GM18870 (cell line): ENCODE measurements around the gene UBE3B.

Experiments
- ATAC-seq: cut with Tn5 transposase; IDR thresholded peaks from one replicate; pipeline ENCODE4 v1.9.1; 2021; ENCODE audit warnings: moderate library complexity; ENCODE audit not compliant: unreplicated experiment

Gene UBE3B

DNA sequence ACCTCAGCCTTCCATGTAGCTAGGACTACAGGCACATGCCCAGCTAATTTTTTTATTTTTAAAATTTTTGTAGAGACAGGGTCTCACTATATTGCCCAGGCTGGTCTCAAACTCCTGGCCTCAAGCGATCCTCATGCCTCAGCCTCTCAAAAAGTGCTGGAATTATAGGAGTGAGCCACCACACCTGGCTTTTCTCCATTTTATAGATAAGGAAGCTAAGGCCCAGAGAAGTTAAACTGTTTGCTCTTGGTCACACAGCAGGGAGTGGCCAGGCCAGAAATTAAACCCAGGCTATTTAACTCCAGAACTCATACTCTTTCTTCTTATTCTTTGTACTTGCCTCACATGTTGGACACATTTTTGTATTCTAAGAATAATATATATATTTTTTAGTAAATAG is 16.5 kb downstream of the UBE3B start:
- ATAC-seq, result no peak

DNA sequence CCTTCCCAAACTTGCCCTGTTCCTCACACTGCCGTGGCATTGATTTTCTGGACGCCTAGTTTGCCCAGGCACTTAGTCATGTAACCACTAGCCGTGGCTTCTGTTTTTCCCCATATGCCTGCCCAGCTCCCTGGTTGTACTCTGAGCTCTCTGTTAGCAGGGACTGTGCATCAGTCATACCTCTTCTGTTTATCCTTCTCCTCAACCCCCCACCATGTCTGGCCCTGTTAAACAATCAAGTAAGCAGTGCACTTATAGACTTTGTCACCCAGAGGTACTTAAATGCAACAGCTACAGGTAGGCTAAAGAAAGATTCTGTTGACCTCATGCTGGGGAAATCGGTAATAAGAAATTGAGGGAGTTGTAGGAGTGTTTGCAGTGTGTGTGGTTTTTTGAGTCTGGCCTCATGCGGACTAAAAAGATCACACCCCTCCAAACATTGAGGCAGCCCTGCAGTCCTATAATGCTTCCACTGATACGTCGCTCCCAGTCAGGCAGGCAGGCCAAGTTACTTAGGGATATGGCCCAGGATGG is 17.0 kb downstream of the UBE3B start:
- ATAC-seq, result no peak

DNA sequence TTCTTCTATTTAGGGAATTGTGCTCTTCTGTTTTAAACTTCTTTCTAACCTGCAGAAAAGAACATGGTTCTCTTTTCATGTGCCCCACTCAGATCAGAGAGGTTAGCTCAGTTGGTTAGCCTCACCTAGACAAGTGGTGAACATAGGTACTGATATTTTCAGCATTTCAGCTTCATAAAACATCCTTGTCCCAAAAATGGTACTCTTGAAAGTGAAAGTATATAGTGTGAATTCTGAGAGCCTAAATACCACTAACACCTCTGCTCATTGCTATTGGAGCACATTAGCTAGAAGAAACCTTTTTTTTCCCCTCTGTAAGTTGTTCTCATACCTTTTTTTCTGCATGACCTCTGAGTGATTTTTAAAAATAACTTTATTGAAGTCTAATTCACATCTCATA is 17.6 kb downstream of the UBE3B start:
- ATAC-seq, result no peak

DNA sequence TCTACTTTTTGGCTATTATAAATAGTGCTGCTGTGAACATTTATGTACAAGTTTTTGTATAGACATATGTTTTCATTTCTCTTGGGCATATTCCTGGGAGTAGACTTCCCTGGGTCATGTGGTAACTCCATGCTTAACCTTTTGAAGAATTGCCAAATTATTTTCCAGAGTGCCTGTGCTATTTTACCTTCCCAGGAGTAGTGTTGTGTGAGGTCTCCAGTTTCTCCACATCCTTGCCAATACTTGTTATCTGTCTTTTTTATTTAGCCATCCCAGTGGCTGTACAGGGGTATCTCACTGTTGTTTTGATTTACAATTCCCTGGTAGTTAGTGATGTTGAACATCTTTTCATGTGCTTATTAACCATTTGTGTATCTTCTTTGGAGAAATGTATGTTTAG is 18.9 kb downstream of the UBE3B start:
- no peak for ATAC-seq

DNA sequence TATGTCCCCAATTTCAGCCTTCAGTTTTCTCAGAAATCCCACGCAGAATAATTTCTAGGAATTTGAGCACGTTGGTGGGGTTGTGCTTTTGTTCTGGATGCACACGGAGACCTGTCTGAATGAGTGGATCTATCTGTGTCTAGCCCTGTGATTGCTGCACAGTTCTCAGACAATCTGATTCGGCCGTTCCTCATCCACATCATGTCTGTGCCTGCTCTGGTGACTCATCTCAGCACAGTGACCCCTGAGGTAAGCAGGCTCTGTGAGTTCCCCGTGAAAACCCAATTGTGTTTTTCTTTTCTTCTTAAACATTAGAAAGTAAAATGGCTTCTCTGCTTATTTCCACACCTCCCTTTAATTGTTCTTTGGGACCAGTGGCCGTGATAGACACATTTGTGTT is 20.2 kb downstream of the UBE3B start:
- no peak for ATAC-seq

DNA sequence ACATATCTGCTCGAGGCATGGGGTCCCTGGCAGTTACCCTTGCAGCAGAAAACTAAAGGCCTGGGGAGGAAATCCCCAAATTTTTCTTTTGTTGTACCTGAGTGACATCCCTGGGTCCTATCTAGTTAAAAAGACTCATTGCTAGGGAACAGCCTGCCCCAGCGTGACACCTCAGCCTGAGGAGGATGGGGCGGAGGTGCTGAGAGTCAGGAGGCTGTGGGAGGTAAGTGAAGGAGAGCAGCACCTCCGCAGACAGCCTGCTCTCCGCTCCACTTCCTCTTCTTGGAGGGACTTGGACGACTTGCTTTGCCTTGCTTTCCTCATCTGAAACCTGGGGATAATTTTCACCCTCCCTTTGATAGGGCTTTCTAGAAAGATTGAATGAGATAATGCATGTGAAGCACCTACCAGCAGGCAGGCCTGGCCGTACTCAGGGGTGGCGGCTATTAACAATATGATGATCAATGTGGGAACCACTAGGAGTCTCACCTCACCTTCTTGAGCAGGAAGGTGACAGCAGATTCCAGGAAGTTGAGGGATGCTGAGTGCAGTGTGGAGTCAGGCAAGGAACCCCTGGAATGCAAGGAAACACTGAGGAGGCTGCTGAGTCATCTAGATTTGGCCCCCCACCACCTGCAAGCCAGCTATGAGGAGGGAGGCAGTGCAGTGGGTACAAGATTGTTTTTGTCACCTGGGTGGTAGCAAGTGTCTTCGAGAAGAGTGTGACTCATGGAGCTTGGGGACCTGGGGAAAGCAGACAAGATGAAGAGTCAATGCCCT is 23.2 kb downstream of the UBE3B start:
- no peak for ATAC-seq

DNA sequence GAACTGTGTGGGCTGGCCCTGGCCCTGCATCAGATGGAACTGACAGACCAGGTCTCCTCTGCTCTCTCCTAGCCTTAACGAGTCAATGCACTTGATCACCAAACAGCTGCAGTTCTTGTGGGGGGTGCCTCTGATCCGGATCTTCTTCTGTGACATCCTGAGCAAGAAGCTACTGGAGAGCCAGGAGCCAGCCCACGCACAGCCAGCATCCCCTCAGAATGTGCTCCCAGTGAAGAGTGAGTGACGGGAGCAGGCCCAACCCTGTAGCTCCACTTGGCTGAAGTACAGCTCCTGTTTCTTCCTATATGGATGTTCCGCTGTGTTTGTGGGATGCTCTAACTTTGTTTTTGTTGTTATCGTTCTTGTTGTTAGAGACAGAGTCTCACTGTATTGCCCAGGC is 23.9 kb downstream of the UBE3B start:
- no peak for ATAC-seq

DNA sequence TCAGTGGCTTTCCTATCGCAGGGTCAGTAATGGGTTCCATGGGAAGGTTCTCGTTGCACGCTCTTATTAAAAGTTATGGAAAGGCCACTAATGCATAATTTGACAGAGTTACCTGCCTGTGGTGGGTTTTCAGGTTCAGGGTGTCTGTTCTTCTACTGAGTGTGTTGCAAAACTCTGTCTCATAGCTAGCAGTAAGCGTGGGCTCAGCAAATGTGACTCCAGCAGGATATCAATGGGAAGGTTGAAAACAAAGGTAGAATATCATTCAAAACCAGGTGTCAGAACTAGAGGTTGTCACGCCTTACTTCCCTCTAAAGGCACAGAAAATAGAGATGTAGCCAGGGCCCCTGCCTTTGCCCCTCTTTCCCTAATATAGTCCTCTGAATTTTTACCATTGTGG is 24.9 kb downstream of the UBE3B start:
- ATAC-seq, result no peak

DNA sequence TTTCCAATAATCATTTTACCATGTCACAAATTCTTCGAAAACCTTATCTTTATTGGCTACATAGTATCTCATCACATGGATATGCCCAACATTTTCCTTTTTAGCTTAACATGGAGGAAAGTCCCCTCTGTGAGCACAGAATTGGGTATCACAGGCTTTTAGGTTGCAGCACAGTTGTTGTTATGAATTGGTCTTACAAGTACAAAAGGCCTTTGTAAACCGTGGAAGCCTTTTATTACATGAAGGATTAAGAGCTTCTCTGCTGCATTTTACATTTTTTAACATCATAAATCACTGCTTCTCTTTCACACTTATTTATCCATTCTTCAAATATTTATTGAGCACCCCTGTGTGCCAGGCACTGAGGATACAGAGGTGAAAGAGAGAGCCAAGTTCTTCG is 26.2 kb downstream of the UBE3B start:
- ATAC-seq, result no peak

DNA sequence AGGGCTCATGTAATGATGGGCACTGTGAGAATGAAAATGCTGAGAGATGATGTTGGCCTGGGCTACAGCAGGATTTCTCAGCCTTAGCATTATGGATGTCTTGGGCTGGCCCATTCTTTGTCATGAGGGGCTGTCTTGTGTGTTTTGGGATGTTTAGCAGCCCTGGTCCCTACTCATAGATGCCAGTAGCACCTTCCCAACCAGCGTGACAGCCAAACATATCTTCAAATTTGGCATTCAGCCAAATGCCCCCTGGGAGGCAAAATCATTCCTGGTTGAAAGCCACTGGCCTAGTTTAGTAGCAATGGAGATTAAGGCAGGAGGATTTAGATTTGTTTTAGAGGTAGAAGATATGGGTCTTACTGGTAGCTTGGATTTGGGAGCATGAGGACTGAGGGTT is 26.6 kb downstream of the UBE3B start:
- ATAC-seq, result no peak

DNA sequence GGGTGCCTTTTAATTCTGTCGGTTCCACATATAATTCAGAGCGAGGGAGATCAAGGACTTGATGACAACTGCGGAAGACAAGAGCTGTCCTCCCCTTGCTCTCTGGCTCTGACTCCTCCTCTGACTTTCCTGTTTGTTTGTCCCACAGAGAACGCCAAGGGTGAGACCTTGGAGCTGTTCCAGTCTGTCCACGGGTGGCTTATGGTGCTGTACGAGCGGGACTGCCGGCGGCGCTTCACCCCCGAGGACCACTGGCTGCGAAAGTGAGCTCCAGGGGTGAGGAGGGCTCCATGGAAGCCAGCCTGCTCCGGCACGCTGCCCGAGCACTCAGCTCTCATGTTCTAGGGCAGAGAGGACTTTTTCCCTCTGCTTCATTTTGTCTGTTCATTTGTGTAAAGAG is 32.8 kb downstream of the UBE3B start:
- ATAC-seq, result no peak

DNA sequence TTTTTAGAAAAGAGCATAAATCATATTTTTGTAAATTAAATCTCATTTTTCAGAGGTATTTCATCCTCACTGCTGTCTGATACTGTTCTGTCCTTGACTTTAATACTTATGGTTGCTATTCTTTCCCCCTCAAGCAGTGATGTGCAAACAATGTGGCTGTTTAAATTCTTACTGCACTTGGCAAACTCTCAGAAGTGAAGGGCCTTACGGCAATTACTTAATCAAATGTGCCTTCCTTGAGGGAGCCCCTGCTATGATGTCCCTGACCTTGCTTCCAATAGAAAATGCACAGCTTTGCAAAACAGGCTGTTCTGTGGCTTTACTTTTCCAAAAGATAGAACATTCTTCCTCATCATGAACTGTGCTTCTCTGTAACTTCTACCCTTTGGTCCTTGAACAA is 35.2 kb downstream of the UBE3B start:
- no peak for ATAC-seq

DNA sequence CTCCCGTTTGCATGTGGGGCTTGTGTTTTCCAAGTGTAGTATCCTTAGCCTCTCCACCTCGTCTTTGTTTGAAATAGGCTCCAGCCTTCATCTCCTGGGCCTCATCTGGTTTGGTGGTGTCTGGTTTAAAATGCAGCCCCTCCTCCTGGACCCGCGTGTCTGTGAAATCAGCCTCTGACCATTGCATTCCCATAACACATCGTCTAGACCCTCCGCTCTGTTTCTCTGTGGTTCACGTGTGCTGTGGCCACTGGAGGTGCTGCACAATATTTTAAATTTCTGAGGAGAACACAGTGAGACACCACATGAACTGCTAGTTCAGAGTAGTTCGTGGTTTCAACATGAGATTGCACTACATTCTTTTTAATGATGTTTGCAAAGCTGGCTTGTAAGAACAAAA is 35.6 kb downstream of the UBE3B start:
- no peak for ATAC-seq

DNA sequence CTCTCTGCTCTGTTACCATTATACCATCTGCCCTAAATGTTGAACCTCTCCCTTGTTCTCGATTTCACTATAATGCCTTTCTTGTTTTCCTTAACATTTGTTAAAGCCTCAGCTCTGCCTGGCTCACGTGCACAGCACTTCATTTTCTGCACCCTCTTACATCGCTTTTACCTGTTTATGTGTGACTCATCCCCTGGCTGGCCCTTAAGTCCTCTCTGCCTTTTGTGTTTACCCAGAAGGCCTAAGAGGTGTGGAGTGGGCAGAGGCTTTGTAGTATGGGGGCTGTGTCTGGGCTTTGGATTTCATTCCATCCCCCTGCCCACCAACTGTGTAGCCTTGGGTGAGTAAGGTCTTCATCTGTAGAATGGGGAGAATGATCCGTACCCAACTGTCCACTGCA is 36.5 kb downstream of the UBE3B start:
- no peak for ATAC-seq

DNA sequence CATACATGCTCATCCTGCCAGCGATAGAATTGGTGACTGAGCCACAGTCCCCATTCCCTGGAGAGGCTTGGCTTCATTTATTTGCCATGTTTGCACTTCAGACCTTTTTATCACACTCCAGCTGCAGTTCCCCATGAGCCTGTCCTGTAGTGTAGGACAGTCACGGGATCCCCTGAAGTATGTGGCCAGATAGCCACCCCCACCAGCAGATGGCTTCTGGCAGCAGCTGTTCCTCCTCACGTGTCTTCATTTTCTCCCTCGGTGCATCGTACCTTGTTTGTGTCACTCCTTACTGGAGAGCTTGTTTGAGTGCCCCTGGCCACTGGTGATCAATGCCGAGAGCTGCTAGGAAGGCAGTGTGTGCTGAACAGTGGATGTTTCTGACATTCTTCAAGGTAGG is 40.2 kb downstream of the UBE3B start:
- ATAC-seq, result no peak

DNA sequence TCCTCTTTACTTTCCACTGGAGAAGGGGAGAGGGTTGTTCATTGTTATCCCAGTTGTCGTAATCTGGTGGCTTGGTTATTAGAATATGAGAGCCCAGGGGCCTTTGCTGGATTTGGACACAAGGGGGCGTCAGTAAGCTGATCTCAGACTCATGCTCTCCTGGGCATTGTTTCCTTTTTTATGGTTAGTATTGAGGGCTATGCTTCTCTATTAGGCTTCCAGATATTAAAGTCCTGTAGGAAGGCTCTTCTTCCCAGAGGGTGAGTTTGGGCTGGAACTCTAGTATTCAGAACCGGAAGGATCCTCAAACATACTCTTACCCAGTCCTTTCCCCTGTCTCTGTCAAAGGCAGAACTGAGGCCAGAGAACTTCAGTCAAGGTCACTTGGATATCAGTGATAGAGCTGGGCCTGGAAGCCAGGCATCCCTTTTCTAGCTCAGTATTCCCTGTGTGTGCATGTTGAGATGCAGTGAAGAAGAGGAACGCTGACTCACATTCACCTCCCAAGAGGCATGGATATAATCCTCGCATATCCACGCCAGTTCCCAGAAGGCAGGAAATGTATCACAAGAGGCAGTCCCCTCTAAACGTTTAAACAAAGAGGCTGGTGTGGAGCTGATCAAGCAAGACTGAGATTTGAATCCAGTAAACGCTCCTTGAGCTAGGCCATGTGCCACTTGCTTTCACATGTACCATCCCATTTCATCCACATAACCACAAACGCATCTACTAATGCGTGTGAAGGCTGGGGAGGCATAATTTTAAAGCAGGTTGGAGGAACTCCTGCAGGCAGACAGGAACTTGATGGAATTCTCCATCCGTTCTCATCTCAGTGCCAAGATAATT is 41.6 kb downstream of the UBE3B start:
- no peak for ATAC-seq

DNA sequence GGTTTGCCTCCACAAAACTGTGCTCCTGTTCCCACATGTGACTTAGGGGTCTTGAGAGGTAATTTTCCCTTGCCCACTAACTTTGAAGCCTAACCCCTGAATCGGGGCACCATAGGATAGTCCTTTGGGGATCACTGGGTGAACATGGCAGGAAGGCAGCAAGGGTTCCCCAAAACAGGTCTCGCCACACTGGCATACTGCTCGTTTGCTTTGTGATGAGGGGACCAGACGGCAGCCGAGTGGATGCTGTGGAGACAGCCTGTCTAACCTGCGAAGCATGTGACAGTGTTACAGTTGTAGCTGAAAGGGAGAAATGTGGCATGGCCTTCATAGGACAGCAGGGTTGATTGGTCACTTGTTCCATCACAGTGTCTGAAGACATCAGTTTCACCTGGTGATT is 42.4 kb downstream of the UBE3B start:
- ATAC-seq, result no peak

DNA sequence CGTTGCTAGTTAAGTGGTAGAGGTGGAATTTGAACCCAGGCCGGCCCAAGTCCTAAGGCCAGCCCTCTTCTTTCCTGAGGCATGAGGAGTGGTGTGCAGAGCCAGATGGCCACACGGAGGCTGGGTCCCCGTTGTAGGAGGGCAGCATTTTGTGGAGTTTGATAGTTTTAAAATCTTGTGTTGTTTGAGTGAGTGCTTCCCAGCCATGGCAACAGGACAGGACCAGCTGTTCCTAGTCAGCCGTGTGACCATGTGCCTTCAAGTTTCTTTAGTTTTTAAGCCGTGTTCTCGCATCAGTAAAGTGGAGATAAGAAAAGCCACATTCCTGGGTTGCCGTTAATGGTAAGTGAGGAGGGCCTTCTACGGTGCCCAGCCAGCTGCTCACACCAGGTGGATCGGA is 44.4 kb downstream of the UBE3B start:
- no peak for ATAC-seq

DNA sequence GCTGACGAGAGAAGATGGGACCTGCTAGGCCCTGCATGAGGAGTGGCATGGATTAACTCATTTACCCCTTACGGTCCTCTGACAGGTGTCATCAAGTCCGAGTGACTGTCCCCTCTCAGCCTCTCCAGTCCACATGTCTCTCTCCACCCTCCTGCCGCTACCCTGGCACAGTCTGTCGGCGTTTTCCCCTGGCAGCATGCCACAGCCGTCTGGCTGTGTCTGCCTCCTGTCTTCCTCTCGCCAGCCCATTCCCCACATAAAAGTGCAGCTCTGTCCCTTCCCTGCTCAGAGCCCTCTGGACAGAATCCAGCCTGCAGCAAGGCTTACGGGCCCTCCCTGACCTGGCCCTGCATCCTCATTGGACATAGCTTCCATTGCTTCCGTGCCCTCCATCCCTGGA is 45.6 kb downstream of the UBE3B start:
- no peak for ATAC-seq

DNA sequence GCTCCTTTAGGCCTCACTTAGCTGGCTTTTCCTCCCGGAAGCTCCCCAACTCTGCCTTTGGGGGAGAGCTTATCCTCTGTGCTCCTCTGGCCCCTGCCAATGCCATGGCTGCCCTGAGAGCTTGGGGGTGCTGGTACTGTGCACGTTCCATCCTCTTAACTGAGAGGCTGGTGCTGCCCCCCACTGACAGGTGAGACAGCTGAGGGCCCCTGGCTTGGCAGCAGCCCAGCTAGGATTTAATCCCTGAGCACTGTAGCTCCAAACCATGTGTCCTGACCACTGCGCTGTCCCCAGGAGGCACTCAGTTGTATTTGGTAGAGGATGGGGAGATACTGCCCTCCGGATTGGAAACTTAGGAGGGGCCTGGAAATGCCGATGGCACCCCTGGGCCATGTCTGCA is 46.1 kb downstream of the UBE3B start:
- ATAC-seq, result no peak

DNA sequence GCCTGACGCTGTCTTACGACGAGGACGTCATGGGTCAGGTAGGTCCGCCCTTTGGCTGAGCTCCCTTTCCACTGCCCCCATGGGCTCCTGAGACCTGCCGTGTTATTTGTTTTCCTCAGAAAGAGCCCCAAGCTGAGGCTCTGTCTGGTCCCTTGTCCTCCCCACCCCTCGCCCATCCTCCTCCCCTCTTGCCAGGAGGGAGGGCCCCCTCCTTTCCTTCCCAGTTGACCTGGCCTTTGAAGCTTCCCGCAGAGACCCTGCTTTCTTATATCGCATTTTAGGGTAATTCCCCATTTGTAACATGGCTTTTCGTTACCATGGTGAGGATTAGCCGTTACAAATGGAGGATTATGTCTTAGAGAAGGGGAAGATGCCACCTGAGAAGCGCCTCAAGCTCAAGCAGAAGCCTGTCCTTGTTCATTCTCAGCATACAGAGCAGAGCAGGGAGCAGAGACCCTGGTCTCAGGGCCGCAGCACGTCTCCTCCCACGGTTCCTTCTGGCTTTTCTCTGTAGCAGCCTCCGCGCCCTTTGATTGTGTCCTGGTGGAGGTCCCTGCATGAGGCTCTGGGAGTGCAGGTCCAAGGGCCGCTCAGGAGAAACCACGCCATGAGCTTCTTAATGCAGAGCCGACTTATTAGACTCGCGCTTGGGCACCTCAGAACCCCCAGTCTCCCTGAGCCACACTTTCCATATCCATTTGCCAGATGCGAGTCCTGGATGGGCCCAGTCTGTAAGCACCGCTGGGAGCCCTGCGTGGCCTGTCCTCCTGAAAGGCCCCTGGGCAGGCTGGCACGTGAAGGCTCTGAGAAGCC is 47.2 kb downstream of the UBE3B start:
- no peak for ATAC-seq

DNA sequence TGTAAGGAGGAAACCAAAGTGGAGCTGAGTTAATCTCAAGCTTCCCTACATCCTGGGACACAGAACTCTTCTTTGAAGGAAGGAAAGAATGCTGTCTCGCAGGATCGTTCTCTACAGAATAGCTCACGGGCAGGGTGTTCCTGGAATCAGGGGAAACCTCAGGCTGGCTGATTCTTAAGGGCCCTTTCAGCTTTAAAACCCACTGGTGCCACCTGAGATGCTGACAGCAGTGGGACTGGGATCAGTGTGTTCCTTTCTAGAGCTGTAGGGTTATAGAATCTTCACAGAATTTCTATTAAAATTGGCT is 47.8 kb downstream of the UBE3B start:
- no peak for ATAC-seq
